NCI-H1930 (cell line): ENCODE results near the gene NIPAL1.

ENCODE experiments used
- DNase-seq, 2 experiments: peaks; one replicate each; lab custom pipeline; 2025; lab: John Stamatoyannopoulos, UW

The NIPAL1 gene

GRCh38 chr4:48027653-48028052 is 11.1 kb downstream of the NIPAL1 start:
- DNase-seq, result no peak

DNA sequence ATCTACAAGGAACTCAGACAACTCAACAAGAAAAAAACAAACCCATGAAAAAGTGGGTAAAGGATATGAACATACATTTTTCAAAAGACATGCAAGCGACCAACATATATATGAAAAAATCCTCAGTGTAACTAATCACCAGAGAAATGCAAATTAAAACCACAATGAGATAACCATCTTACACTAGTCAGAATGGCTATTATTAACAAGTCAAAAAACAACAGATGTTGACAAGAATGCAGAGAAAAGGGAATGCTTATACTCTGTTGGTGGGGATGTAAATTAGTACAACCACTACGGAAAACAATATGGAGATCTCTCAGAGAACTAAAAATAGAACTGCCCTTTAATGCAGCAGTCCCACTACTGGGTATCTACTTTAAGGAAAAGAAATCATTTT is 12.1 kb downstream of the NIPAL1 start:
- DNase-seq, result no peak

- DNase-seq, result no peak
These were observed 13.9 kb downstream of the NIPAL1 start for GRCh38 chr4:48030470-48030869.

DNA sequence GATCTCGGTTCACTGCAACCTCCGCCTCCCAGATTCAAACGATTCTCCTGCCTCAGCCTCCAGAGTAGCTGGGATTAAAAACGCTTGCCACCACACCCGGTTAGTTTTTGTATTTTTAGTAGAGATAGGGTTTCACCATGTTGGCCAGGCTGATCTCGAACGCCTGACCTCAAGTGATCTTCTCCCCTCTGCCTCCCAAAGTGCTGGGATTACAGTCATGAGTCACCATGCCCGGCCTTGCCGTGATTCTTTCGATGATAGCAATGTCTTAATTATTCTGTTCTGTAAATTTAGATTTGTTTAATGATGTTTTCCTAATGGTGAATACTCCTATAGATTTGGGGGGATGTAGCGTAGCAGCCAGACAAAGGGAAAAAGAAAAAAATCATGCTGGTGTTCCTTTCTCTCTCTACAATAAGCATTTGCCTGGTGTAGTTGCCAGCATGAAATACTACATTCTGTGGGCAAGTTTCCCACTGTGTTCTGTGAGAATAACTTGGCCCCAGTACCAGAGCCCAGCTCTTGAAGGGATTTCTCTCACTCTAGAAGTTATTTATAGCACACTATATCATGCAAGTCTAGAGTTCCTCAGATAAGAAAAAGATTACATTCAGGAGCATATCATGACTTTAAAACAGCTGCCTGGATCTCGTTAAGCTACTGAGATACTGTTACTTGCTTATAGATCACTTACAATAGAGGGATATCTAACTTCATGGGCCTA is 15.4 kb downstream of the NIPAL1 start:
- no peak for DNase-seq

DNA sequence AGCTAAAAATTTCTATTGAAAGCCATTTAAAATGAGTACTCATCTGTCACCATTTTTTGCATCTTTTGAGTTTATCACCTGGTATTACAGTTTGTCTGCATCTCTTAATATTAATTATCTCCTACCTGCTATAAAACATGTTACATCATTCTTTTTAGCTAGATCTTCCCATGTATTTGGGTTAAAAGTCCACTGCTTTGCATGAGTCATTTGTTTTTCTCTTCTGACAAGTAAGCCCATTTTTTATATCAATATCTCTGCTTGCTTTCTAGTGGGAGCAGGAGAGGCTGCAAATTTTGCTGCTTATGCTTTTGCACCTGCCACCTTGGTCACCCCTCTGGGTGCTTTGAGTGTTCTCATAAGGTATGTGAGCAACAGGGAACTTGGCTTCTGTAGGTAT is 16.1 kb downstream of the NIPAL1 start:
- DNase-seq, result no peak

DNA sequence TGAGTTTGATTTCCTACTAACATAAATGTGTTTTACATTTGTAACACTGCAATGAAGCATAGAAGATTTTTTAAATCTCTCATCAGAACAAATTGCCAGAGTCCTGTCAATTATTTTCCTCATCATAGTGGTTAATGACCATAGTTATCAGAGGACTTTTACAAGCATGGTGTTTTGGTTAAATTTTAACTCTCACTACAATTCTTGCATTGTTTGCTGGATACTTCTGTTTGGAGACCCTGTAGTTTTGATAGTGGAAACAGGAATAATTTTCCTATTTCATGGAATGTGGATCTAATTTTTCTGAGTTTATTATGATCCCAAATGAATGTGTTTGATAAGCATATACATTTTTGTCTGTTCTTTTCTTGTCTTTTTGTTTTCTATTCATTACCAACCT is 16.8 kb downstream of the NIPAL1 start:
- no peak for DNase-seq

DNA sequence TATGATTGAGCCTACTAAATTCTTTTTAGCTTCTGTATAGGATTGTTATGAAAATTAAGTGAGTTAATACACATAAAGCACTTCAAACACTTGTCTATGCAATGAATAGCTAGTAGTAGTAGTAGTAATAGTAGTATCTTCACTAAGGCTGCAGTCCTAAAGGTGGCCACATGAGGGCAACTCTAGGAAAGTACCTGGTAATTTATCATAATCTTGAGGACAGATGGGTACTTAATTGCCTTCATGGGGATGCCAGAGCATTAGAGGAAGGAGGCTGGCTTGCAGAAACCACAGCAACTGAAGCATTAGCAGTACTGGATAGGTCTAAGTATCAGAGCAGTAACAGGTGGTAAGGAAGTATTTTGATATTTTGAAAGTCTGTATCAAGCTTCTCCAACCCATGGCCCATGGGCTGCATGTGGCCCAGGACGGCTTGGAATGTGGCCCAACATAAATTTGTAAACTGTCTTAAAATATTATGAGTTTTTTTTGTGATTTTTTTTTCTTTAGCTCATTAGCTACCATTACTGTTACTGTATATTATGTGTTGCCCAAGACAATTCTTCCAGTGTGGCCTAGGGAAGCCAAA is 17.3 kb downstream of the NIPAL1 start:
- DNase-seq, result no peak

DNA sequence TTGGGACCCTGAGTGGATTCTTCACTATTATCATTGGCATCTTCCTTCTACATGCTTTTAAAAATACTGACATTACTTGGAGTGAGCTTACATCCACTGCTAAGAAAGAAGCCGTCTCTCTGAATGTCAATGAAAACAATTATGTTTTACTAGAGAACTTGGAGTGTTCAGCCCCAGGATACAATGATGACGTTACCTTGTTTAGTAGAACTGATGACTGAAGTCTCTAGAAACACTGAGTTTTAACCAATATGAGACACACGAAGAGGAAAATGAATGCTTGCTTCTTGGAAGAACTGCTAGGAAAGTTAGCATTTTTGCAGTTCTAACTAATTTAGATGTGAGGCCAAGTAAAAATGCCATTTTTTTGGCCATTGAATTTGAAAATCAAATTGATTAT is 19.4 kb downstream of the NIPAL1 start:
- DNase-seq, result no peak

DNA sequence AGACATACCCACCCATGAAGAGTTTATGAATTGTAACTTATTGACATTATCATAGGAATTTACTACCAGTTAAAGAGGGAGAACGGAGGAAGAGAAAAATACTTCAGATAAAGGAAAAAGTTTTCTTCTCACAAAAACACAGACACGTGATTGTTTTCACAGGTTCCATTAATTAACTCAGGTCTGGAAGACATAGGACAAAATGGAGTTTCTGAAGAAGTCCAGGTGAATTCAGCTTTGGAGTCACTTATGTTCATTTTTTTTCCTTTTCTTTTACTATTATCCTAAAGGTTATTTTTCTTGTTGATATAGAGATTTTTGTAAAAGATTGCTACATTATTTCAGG is 20.5 kb downstream of the NIPAL1 start:
- DNase-seq, result no peak

DNA sequence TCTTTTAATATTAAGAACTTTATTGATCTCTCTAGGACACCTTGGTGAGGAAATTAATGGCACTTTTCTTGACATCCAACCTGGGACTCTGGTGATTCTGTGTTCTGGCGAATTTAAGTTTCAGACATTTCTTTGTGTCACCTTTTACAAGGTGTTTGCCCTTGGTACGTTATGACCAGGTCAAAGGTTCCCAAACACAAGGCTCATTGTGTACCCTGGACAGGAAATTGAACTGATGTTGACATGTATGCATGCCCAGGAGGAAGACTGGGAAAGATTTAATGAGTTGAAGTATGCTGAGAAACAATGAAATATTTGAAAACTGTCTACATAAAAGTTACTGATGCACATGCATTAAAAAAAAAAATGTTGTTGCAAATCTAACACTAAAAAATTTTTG is 22.1 kb downstream of the NIPAL1 start:
- DNase-seq, result no peak

DNA sequence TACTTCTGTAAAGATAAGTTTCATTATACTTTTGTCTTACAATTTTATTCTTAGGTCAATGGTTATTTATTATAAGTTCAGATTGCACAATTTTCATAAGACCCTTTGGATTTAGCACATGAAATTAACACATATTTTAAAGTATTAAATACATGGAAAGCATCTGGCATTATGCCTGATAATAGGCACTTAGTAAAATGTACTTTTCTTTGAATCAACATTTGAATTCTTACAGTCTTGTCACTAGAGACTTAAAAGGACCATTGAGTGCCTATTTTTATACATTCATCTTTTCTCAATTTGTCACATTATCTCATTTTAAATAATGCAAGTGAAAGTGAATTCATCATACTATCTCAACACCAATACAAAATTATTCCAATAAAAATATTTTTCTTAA is 23.0 kb downstream of the NIPAL1 start:
- DNase-seq, result no peak

- no peak for DNase-seq
These were observed 25.1 kb downstream of the NIPAL1 start for GRCh38 chr4:48041535-48042137.

DNA sequence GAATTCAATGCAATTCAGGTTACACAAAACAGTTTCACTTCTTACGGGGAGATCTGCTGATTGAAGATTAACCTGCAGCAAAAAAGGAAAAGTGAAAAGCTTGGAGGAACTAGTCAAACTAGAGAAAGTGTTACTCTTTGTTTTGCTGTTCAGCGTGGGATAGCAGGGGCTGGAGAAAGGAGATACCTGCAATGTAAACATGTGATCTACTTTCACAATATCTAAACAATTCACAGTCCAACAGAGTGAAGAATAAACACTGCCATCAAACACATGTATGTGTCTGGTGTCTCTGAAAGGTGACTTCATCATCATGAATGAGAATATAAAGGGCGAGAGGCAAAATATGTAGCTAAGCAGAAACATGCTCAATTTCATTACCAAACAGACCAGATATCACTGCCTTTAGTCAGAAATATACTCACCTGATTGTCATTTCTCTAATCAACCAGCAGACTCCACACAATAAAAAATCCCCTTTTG is 26.4 kb downstream of the NIPAL1 start:
- DNase-seq, result no peak

GRCh38 chr4:48043504-48043903 is 26.9 kb downstream of the NIPAL1 start:
- no peak for DNase-seq

DNA sequence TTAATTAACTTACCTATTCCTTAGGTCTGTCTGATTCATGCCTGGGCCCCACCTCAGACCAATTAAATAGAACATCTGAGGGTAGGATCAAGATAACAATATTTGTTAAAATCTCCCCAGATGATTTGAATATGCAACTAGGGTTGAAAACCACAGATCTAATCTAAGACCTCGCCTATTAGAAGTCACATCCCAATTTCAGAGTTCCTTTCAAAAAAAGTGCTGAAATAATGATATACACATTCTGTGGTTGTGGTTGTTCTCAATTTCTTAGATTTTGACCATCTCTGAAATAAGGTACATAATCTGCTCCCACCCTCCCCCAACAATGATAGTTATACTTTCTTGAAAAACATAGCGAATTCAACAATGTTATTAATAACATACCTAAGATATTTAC is 27.7 kb downstream of the NIPAL1 start:
- no peak for DNase-seq

- no peak for DNase-seq
These were observed 29.5 kb downstream of the NIPAL1 start for GRCh38 chr4:48046059-48046458.

- DNase-seq, result no peak
These were observed 30.9 kb downstream of the NIPAL1 start for GRCh38 chr4:48047421-48047844.

DNA sequence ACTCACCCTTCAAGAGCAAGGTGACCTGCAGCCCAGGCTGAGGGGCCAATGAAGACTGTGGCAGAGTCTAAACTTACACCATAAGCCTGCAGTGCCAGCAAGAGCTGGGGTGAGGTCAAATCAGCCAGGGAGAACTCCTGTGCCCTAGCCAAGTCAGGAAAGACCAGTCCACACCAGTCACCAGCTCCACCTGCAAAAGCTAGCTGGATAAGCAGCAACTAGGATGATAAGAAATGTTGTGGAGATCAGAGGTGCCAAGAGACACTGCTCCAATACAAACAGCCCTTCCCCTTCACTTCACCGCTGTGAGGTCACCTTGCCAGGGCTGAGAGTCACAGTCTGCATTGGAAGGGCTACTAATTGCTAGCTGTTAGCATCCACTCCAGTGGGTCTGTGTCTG is 31.3 kb downstream of the NIPAL1 start:
- DNase-seq, result no peak

DNA sequence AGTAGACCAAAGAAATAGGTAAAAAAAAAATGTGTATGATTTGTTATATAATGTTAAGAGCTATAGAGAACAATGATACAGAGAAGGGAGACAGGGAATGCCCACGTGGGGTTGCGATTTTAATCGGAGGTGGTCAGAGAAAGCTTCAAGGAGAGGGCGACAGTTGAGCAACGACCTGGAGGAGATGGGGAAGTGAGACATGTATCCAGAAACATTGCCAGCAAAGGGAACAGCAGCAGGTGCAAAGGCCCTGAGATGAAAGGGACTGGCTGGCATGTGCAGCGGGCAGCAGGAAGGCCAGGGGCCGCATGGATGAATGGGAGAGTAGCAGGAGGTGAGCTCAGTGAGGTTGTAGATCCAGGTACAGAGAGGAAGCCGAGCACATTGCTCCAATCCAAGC is 32.9 kb downstream of the NIPAL1 start:
- DNase-seq, result no peak

GRCh38 chr4:48051078-48051477 is 34.5 kb downstream of the NIPAL1 start:
- DNase-seq, result no peak

DNA sequence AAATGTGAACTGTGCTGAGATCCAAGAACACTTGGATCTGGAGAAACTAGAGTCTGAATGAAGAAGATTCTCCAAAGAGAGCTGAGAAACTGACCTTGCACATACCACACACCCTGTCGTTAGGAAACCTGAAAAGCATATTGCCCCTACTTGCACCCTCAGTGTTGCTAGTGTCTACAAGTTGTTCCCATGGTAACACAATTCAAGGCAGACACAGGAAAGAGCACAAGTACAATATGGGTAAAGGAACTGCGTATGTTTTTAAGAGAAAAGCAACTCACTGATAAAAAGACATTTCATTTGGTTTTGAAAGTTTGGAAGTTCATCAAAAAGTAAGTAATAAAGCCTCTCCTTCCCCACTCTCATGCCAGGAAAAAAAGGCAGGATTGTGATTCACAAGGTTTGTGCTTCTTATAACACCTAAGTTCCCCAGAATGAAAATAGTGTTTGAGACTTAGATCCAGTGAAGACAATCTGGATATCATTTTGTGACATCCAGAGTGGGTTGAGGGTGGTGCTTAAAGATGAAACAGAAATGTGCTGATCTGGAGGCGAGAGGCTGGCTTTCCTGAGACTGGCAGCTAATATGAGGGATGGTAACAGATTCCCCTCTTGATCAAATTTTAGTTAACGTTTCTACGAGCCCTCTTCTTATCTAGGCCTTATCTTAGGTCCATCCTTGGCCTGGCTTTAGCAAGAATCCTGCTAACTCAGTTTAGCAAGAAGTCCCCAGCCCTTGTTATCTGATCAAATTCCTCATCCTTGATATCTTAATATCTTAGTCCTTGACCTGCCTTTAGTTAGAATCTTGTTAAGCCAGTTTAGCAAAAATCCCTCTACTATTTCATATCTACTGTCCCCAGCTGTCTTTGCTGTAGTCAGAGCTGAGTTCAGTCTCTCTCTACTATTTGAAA is 42.3 kb downstream of the NIPAL1 start:
- no peak for DNase-seq

DNA sequence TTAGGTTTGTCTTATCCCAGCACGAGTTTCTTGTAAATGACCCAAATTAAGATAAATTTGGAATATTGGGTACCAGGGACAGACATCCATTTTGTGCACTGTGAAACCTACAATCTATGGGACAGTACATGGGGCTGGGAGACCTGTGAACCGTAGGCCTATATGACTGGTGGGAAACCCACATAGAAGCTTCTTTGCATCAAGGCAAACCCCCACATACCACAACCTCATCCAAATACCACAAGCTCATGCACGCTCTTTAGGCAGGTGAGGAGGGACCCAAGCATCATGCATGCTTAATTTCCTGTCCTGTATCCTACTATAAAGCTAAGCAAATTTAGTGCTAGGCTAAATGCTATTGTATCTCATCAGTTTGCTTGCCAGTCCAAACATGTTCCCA is 47.8 kb downstream of the NIPAL1 start:
- no peak for DNase-seq
